IMR-90 (cell line): ENCODE results near the gene KLHL7. TPM values are rescaled to one million over a fixed set of nuclear protein-coding genes. Genes with fewer than 3 reads are reported as not detected.

Experiments used
- ATAC-seq: fragments of 200-7000 bp; cut with Tn5 transposase; 2 replicates; pipeline ENCODE4 v1.9.1; 2020; ENCODE audit warnings: low read depth, mild to moderate bottlenecking, moderate library complexity
- BruUV-seq: library from RNA; stranded (reverse); fragments of 400-500 nt; replicated peaks from 2 replicates; lab custom pipeline; 2021; lab: Mats Ljungman, UMichigan
- CTCF ChIA-PET: fragments of 300-600 bp; formaldehyde crosslinking; extraction: SDS; loops from one replicate; lab custom pipeline; 2021; ENCODE audit warnings: antibody characterized with exemption; lab: Yijun Ruan, JAX
- POLR2A ChIA-PET: fragments of 300-600 bp; sonication (Branson Sonifier 250); formaldehyde crosslinking; loops from one replicate; lab custom pipeline; 2022; ENCODE audit warnings: antibody characterized with exemption; ENCODE audit not compliant: unreplicated experiment; lab: Charles Lee
- DNase-seq: peaks from one replicate; pipeline ENCODE4 v3.0.0; 2013
- H2AFZ ChIP-seq: replicated peaks from 2 replicates; pipeline ENCODE3; 2013; ENCODE audit warnings: low read length, mild to moderate bottlenecking; ENCODE audit not compliant: poor library complexity
- H2AK5ac ChIP-seq: 2 replicates; pipeline ENCODE4 v1.6.1; 2013; ENCODE audit warnings: low read depth, low read length, inconsistent platforms
- H2AK9ac ChIP-seq: replicated peaks from 2 replicates; pipeline ENCODE3; 2013; ENCODE audit warnings: mild to moderate bottlenecking, low read depth, low read length, moderate library complexity; ENCODE audit not compliant: poor library complexity
- H2BK120ac ChIP-seq: 2 replicates; pipeline ENCODE4 v1.6.1; 2013; ENCODE audit warnings: low read depth, low read length, inconsistent platforms
- H2BK15ac ChIP-seq: 3 replicates; pipeline ENCODE4 v1.6.1; 2013; ENCODE audit warnings: low read depth, low read length, inconsistent platforms
- H2BK20ac ChIP-seq: 2 replicates; pipeline ENCODE4 v1.6.1; 2013; ENCODE audit warnings: low read depth, mild to moderate bottlenecking, inconsistent platforms, low read length, moderate library complexity
- H2BK5ac ChIP-seq: 2 replicates; pipeline ENCODE4 v1.6.1; 2013; ENCODE audit warnings: mild to moderate bottlenecking, low read depth, low read length, inconsistent platforms; ENCODE audit not compliant: poor library complexity, severe bottlenecking
- H3K14ac ChIP-seq: replicated peaks from 2 replicates; pipeline ENCODE4 v1.6.1; 2013; ENCODE audit warnings: low read depth, low read length, inconsistent platforms
- H3K18ac ChIP-seq: 2 replicates; pipeline ENCODE4 v1.6.1; 2013; ENCODE audit warnings: low read depth, low read length, control low read depth
- H3K23ac ChIP-seq: 2 replicates; pipeline ENCODE4 v1.6.1; 2013; ENCODE audit warnings: low read depth, low read length, inconsistent platforms
- H3K27ac ChIP-seq: 2 replicates; pipeline ENCODE4 v1.5.1; 2013; ENCODE audit warnings: mild to moderate bottlenecking, control low read depth, low read length; ENCODE audit not compliant: insufficient read depth
- H3K27me3 ChIP-seq: 2 replicates; pipeline ENCODE4 v1.6.1; 2013; ENCODE audit warnings: low read length; ENCODE audit not compliant: control insufficient read depth, insufficient read depth
- H3K36me3 ChIP-seq: 2 replicates; pipeline ENCODE4 v1.6.1; 2013; ENCODE audit warnings: low read length, mixed read lengths; ENCODE audit not compliant: control insufficient read depth, insufficient read depth
- H3K4ac ChIP-seq: 2 replicates; pipeline ENCODE4 v1.6.1; 2013; ENCODE audit warnings: low read depth, low read length, inconsistent platforms
- H3K4me1 ChIP-seq: 2 replicates; pipeline ENCODE4 v1.6.1; 2013; ENCODE audit warnings: low read length, mixed read lengths; ENCODE audit not compliant: control insufficient read depth, insufficient read depth
- H3K4me2 ChIP-seq: 2 replicates; pipeline ENCODE4 v1.6.1; 2013; ENCODE audit warnings: low read depth, mild to moderate bottlenecking, control low read depth, low read length, moderate library complexity
- H3K4me3 ChIP-seq: 2 replicates; pipeline ENCODE4 v1.5.1; 2013; ENCODE audit warnings: low read depth, mild to moderate bottlenecking, control low read depth, low read length, moderate library complexity; ENCODE audit not compliant: insufficient read depth
- H3K56ac ChIP-seq: 2 replicates; pipeline ENCODE4 v1.6.1; 2013; ENCODE audit warnings: low read length, inconsistent platforms; ENCODE audit not compliant: insufficient read depth; ENCODE audit errors: extremely low read depth
- H3K79me1 ChIP-seq, 2 experiments: 2 replicates each; pipeline ENCODE4 v1.6.1; 2013; ENCODE audit warnings: low read length in 2 of 2, inconsistent platforms in 1 of 2, low read depth in 1 of 2
- H3K9ac ChIP-seq: 2 replicates; pipeline ENCODE4 v1.6.1; 2013; ENCODE audit warnings: low read depth, low read length, control low read depth
- H3K9me1 ChIP-seq: 2 replicates; pipeline ENCODE4 v1.6.1; 2013; ENCODE audit warnings: low read length, inconsistent platforms; ENCODE audit not compliant: insufficient read depth
- H3K9me3 ChIP-seq: 2 replicates; pipeline ENCODE4 v1.6.1; 2013; ENCODE audit warnings: low read length; ENCODE audit not compliant: control insufficient read depth, insufficient read depth
- H4K20me1 ChIP-seq: 2 replicates; pipeline ENCODE4 v1.6.1; 2013; ENCODE audit warnings: low read length, inconsistent platforms; ENCODE audit not compliant: insufficient read depth
- H4K5ac ChIP-seq: 2 replicates; pipeline ENCODE4 v1.6.1; 2013; ENCODE audit warnings: mild to moderate bottlenecking, low read depth, low read length, control low read depth
- H4K8ac ChIP-seq, 2 experiments: 2 replicates each; pipeline ENCODE4 v1.6.1; 2013; ENCODE audit warnings: low read depth in 2 of 2, low read length in 2 of 2, control low read depth in 1 of 2, inconsistent platforms in 1 of 2
- H4K91ac ChIP-seq: 2 replicates; pipeline ENCODE4 v1.6.1; 2013; ENCODE audit warnings: low read depth, low read length, inconsistent platforms; ENCODE audit not compliant: insufficient read depth
- CEBPB ChIP-seq: IDR thresholded peaks from 2 replicates; pipeline ENCODE4 v1.6.1; 2012; ENCODE audit warnings: low read depth, low read length, improper control_type of control experiment
- CTCF ChIP-seq: conservative IDR thresholded peaks from 2 replicates; pipeline ENCODE4 v1.5.1; 2012; ENCODE audit warnings: mild to moderate bottlenecking, low read depth, low read length, improper control_type of control experiment
- ELK1 ChIP-seq: fragments of 150-350 bp; IDR thresholded peaks from 2 replicates; pipeline ENCODE4 v1.6.1; 2016; ENCODE audit warnings: low read depth, mild to moderate bottlenecking, low read length, moderate library complexity, borderline replicate concordance
- FOS ChIP-seq: fragments of 150-350 bp; IDR thresholded peaks from 2 replicates; pipeline ENCODE4 v1.6.1; 2016; ENCODE audit warnings: low read depth, low read length
- MAZ ChIP-seq: IDR thresholded peaks from 2 replicates; pipeline ENCODE4 v1.6.1; 2012; ENCODE audit warnings: low read depth, mild to moderate bottlenecking, low read length, improper control_type of control experiment, moderate library complexity, borderline replicate concordance
- POLR2A ChIP-seq: IDR thresholded peaks from 2 replicates; pipeline ENCODE4 v1.6.1; 2012; ENCODE audit warnings: mild to moderate bottlenecking, low read depth, low read length
- RAD21 ChIP-seq: IDR thresholded peaks from 2 replicates; pipeline ENCODE4 v1.6.1; 2012; ENCODE audit warnings: low read length, improper control_type of control experiment
- RCOR1 ChIP-seq: IDR thresholded peaks from 2 replicates; pipeline ENCODE4 v1.6.1; 2012; ENCODE audit warnings: mild to moderate bottlenecking, low read length, improper control_type of control experiment; ENCODE audit not compliant: insufficient replicate concordance
- RFX5 ChIP-seq: IDR thresholded peaks from 2 replicates; pipeline ENCODE4 v1.8.0; 2012; ENCODE audit warnings: low read depth, mild to moderate bottlenecking, low read length, moderate library complexity
- SMC3 ChIP-seq: fragments of 150-350 bp; IDR thresholded peaks from 2 replicates; pipeline ENCODE4 v1.6.1; 2016; ENCODE audit warnings: low read depth, mild to moderate bottlenecking, antibody characterized with exemption, low read length, moderate library complexity
- WGBS, 2 experiments: methylation state at CpG; one replicate each; pipeline versions ENCODE4 v1.1.5 to v1.1.7; 2013; ENCODE audit warnings: missing lambda C conversion rate in 2 of 2; ENCODE audit not compliant: insufficient read length in 1 of 2; ENCODE audit errors: extremely low coverage in 2 of 2; 5-methylcytosine and 5-hydroxymethylcytosine counted together
- dilution Hi-C: fragments of 300-500 bp; cut with HindIII; formaldehyde crosslinking; loops from one replicate; pipeline ENCODE4 v1.14.3; 2018; ENCODE audit warnings: low sequenced_read_pairs; ENCODE audit not compliant: unreplicated experiment
- in situ Hi-C: fragments of 300-500 bp; cut with MboI; formaldehyde crosslinking; loops from 3 replicates; pipeline ENCODE4 v1.14.3; 2019; ENCODE audit warnings: low sequenced_read_pairs, inconsistent platforms, mixed read lengths
- intact Hi-C: fragments of 100-400 bp; cut with micrococcal nuclease; formaldehyde crosslinking; loops from 2 replicates; pipeline ENCODE4 v1.10.0; 2022
- polyA plus RNA-seq, 3 experiments: library from polyadenylated mRNA; depleted of rRNA; stranded (reverse); fragments of >200 nt; gene quantifications; 2 replicates each; pipeline ENCODE4 v1.2.3, GENCODE V29; 2012; ENCODE audit warnings: low replicate concordance in 1 of 3
- total RNA-seq: library from RNA; depleted of rRNA; stranded (reverse); fragments of >200 nt; gene quantifications from 2 replicates; pipeline ENCODE4 v1.2.3, GENCODE V29; 2012

Gene KLHL7
- total and polyA plus RNA-seq, 2 of the 4 experiments (the other 2 are of a cell fraction), result 24.6 to 29.2 TPM

GRCh38 chr7:23218196-23218595 lies 112.6 kb downstream of the KLHL7 start:
- Histone ChIP-seq H3K9me3 (no peaks in the 10 kb centered on the region), H4K8ac (no peak overlapping the region), H2AK9ac (no peak overlapping the region), H2BK120ac (no peak overlapping the region), H3K27me3 (peaks cover 9% of the 10 kb centered on the region), H3K56ac (no peak overlapping the region), H2BK15ac (no peak overlapping the region), H4K5ac (no peak overlapping the region), H2AK5ac (no peak overlapping the region), H3K4me3 (no peak overlapping the region), H2BK5ac (no peak overlapping the region), H3K23ac (no peak overlapping the region), H3K14ac (no peak overlapping the region), H2BK20ac (no peak overlapping the region), H3K27ac (no peak overlapping the region), H3K36me3 (no peaks in the 10 kb centered on the region), H3K9me1 (no peaks in the 10 kb centered on the region), H3K18ac (no peak overlapping the region), H3K4me2 (no peak overlapping the region), H3K9ac (no peak overlapping the region), H3K4ac (no peak overlapping the region), H4K20me1 (no peaks in the 10 kb centered on the region), H3K79me1 (no peaks in the 10 kb centered on the region), H2AFZ (no peak overlapping the region), H3K4me1 (no peaks in the 10 kb centered on the region), H4K91ac (no peak overlapping the region)
- ChIA-PET CTCF (no interaction called here), POLR2A (no interaction called here)
- ATAC-seq (no peak), DNase-seq (no peak)
- dilution Hi-C loops (no loop called here), intact Hi-C loops (no loop called here), in situ Hi-C loops (no loop called here)
- TF ChIP-seq ELK1 (no peak), FOS (no peak), MAZ (no peak), SMC3 (no peak), RFX5 (no peak), RAD21 (no peak), POLR2A (no peak), CEBPB (no peak), CTCF (no peak), RCOR1 (no peak)
- WGBS, 2 experiments, result 40% methylated on average over 1 of the region's 3 CpGs; no CpG with 5 or more reads in 1 of the 2 experiments
- BruUV-seq, result no TSS peak
